H1 (cell line): ENCODE results near the gene CACNG5. TPM values are rescaled to one million over a fixed set of nuclear protein-coding genes. Genes with fewer than 3 reads are reported as not detected.

Experiments
- CTCF ChIA-PET: fragments of 300-600 bp; sonication (Branson Sonifier 250); formaldehyde crosslinking; loops from one replicate; lab custom pipeline; 2021; ENCODE audit not compliant: partially characterized antibody; lab: Charles Lee
- POLR2A ChIA-PET: fragments of 300-600 bp; sonication (Branson Sonifier 250); formaldehyde crosslinking; loops from one replicate; lab custom pipeline; 2021; ENCODE audit warnings: inconsistent platforms; ENCODE audit not compliant: partially characterized antibody; lab: Charles Lee
- DNase-seq, 2 experiments: peaks; one replicate each; pipeline versions ENCODE4 v3.0.0 to v3.0.0-alpha.2; 2010 to 2022; ENCODE audit warnings: low spot score in 2 of 2, low read depth in 1 of 2, mixed read lengths in 1 of 2
- FAIRE-seq: peaks from 2 replicates; lab custom pipeline; 2011; peaks lifted over from hg19 to GRCh38; lab: Jason Lieb, UNC
- H2AFZ ChIP-seq: 2 replicates; pipeline ENCODE4 v1.8.1; 2012; ENCODE audit warnings: low read length, inconsistent platforms
- H2AK5ac ChIP-seq: 2 replicates; pipeline ENCODE4 v1.6.1; 2013; ENCODE audit warnings: low read depth, low read length
- H2BK120ac ChIP-seq: replicated peaks from 2 replicates; pipeline ENCODE3; 2013; ENCODE audit warnings: low read depth, low read length, inconsistent platforms
- H2BK12ac ChIP-seq: 2 replicates; pipeline ENCODE4 v1.6.1; 2013; ENCODE audit warnings: low read depth, low read length
- H2BK15ac ChIP-seq: 2 replicates; pipeline ENCODE4 v1.6.1; 2013; ENCODE audit warnings: low read length
- H2BK20ac ChIP-seq: 2 replicates; pipeline ENCODE4 v1.6.1; 2013; ENCODE audit warnings: low read length
- H2BK5ac ChIP-seq: 2 replicates; pipeline ENCODE4 v1.6.1; 2013; ENCODE audit warnings: low read depth, low read length
- H3K14ac ChIP-seq: 2 replicates; pipeline ENCODE4 v1.6.1; 2013; ENCODE audit warnings: inconsistent platforms; ENCODE audit not compliant: insufficient read length
- H3K18ac ChIP-seq: 2 replicates; pipeline ENCODE4 v1.6.1; 2013; ENCODE audit warnings: low read length; ENCODE audit errors: extremely low read depth
- H3K23ac ChIP-seq: 2 replicates; pipeline ENCODE4 v1.6.1; 2013; ENCODE audit warnings: inconsistent platforms; ENCODE audit not compliant: insufficient read length
- H3K23me2 ChIP-seq: 2 replicates; pipeline ENCODE4 v1.6.1; 2013; ENCODE audit warnings: low read depth, low read length
- H3K27ac ChIP-seq: 2 replicates; pipeline ENCODE4 v1.6.1; 2011; ENCODE audit warnings: low read depth, low read length, inconsistent platforms
- H3K27me3 ChIP-seq, 4 experiments: replicated peaks in 1 of 4; 1 replicate in 1 of 4; 2 replicates in 3 of 4; pipeline versions ENCODE4 v1.6.1 to v1.8.1; 2011 to 2013; ENCODE audit warnings: low read length in 3 of 4, mild to moderate bottlenecking in 3 of 4, inconsistent platforms in 2 of 4, mixed read lengths in 2 of 4, moderate library complexity in 1 of 4; ENCODE audit not compliant: control insufficient read depth in 3 of 4, insufficient read depth in 3 of 4; ENCODE audit errors: extremely low read depth in 1 of 4
- H3K36me3 ChIP-seq, 4 experiments: 2 replicates each; pipeline versions ENCODE4 v1.6.1 to v1.8.1; 2011 to 2013; ENCODE audit warnings: mild to moderate bottlenecking in 4 of 4, low read length in 3 of 4, moderate library complexity in 2 of 4, control low read depth in 1 of 4, inconsistent platforms in 1 of 4; ENCODE audit not compliant: insufficient read depth in 4 of 4, control insufficient read depth in 2 of 4
- H3K4ac ChIP-seq: replicated peaks from 2 replicates; pipeline ENCODE3; 2013; ENCODE audit warnings: low read length, low read depth, mixed read lengths, inconsistent platforms; ENCODE audit not compliant: insufficient read length
- H3K4me1 ChIP-seq, 4 experiments: replicated peaks in 1 of 4; 1 replicate in 1 of 4; 2 replicates in 3 of 4; pipeline versions ENCODE4 v1.6.1 to v1.8.1; 2011 to 2013; ENCODE audit warnings: low read length in 3 of 4, inconsistent platforms in 2 of 4, mixed read lengths in 1 of 4; ENCODE audit not compliant: insufficient read depth in 4 of 4, control insufficient read depth in 3 of 4
- H3K4me2 ChIP-seq, 2 experiments: 2 replicates each; pipeline versions ENCODE4 v1.6.1 to v1.8.1; 2011 to 2013; ENCODE audit warnings: low read depth in 2 of 2, low read length in 2 of 2, control low read depth in 1 of 2, inconsistent platforms in 1 of 2, mild to moderate bottlenecking in 1 of 2; ENCODE audit not compliant: insufficient read depth in 1 of 2
- H3K4me3 ChIP-seq, 4 experiments: fragments of 200-600, 300-600 bp in 1 of 4; sonication (generic), shearing (Covaris generic), sonication (Bioruptor Twin) in 1 of 4; 2 replicates each; pipeline versions ENCODE4 v1.5.1 to v1.8.1; 2011 to 2016; ENCODE audit warnings: low read length in 4 of 4, low read depth in 3 of 4, control low read depth in 2 of 4, inconsistent platforms in 2 of 4, mild to moderate bottlenecking in 2 of 4, mixed read lengths in 1 of 4, moderate library complexity in 1 of 4; ENCODE audit not compliant: insufficient read depth in 2 of 4; ENCODE audit errors: extremely low read depth in 1 of 4
- H3K56ac ChIP-seq: replicated peaks from 2 replicates; pipeline ENCODE3; 2013; ENCODE audit warnings: low read depth, mild to moderate bottlenecking, mixed read lengths, low read length, inconsistent platforms; ENCODE audit not compliant: insufficient read length
- H3K79me1 ChIP-seq: 2 replicates; pipeline ENCODE4 v1.6.1; 2013; ENCODE audit warnings: low read depth, low read length, control low read depth
- H3K79me2 ChIP-seq, 2 experiments: 2 replicates each; pipeline versions ENCODE4 v1.6.1 to v1.8.1; 2012 to 2013; ENCODE audit warnings: low read length in 2 of 2, mild to moderate bottlenecking in 2 of 2, inconsistent platforms in 1 of 2; ENCODE audit not compliant: insufficient read depth in 2 of 2, control insufficient read depth in 1 of 2
- H3K9ac ChIP-seq, 4 experiments: replicated peaks in 1 of 4; 1 replicate in 1 of 4; 2 replicates in 3 of 4; pipeline versions ENCODE4 v1.6.1 to v1.8.1; 2011 to 2013; ENCODE audit warnings: low read depth in 3 of 4, low read length in 3 of 4, control low read depth in 2 of 4, mild to moderate bottlenecking in 2 of 4, moderate library complexity in 2 of 4, inconsistent platforms in 1 of 4; ENCODE audit errors: extremely low read depth in 1 of 4
- H3K9me3 ChIP-seq, 2 experiments: 2 replicates each; pipeline versions ENCODE4 v1.6.1 to v1.8.1; 2012 to 2013; ENCODE audit warnings: mild to moderate bottlenecking in 2 of 2, moderate library complexity in 2 of 2, control low read depth in 1 of 2, inconsistent platforms in 1 of 2, low read depth in 1 of 2, low read length in 1 of 2, mixed read lengths in 1 of 2; ENCODE audit not compliant: insufficient read depth in 2 of 2
- H4K20me1 ChIP-seq, 2 experiments: replicated peaks in 1 of 2; 2 replicates each; pipeline versions ENCODE3 to v1.8.1; 2011 to 2013; ENCODE audit warnings: inconsistent platforms in 2 of 2, low read length in 2 of 2, mild to moderate bottlenecking in 1 of 2; ENCODE audit not compliant: insufficient read depth in 2 of 2, control insufficient read depth in 1 of 2
- H4K5ac ChIP-seq: 2 replicates; pipeline ENCODE4 v1.6.1; 2013; ENCODE audit warnings: low read length, low read depth, mixed read lengths, inconsistent platforms; ENCODE audit not compliant: insufficient read length
- H4K8ac ChIP-seq: 2 replicates; pipeline ENCODE4 v1.8.0; 2013; ENCODE audit warnings: mild to moderate bottlenecking, moderate library complexity, low read length, inconsistent platforms; ENCODE audit not compliant: insufficient read depth; ENCODE audit errors: extremely low read depth
- H4K91ac ChIP-seq: replicated peaks from 2 replicates; pipeline ENCODE3; 2013; ENCODE audit warnings: low read length, mixed read lengths, inconsistent platforms; ENCODE audit not compliant: insufficient read length
- E2F6 ChIP-seq: IDR thresholded peaks from 2 replicates; pipeline ENCODE4 v1.6.1; 2012; ENCODE audit warnings: inconsistent platforms
- EP300 ChIP-seq, 2 experiments: IDR thresholded peaks; 1 replicate in 1 of 2; 2 replicates in 1 of 2; pipeline ENCODE4 v1.6.1; 2011 to 2012; ENCODE audit warnings: low read depth in 2 of 2, low read length in 2 of 2, mild to moderate bottlenecking in 2 of 2, borderline replicate concordance in 1 of 2, inconsistent platforms in 1 of 2, moderate library complexity in 1 of 2
- GTF2F1 ChIP-seq: IDR thresholded peaks from 2 replicates; pipeline ENCODE4 v1.6.1; 2012; ENCODE audit warnings: low read depth, low read length, improper control_type of control experiment, borderline replicate concordance
- POLR2A ChIP-seq, 2 experiments: IDR thresholded peaks; 1 replicate in 1 of 2; 2 replicates in 1 of 2; pipeline ENCODE4 v1.6.1; 2011; ENCODE audit warnings: low read depth in 2 of 2, low read length in 2 of 2, mild to moderate bottlenecking in 2 of 2; ENCODE audit errors: control extremely low read depth in 1 of 2
- TCF12 ChIP-seq: IDR thresholded peaks from 2 replicates; pipeline ENCODE4 v1.6.1; 2011; ENCODE audit warnings: low read depth, mild to moderate bottlenecking, low read length
- WGBS, 2 experiments: shearing (Covaris generic) in 1 of 2; methylation state at CpG; one replicate each; pipeline versions ENCODE4 v1.1.6 to v1.1.7; 2013 to 2015; ENCODE audit warnings: low lambda C conversion rate in 2 of 2, mixed read lengths in 2 of 2, inconsistent platforms in 1 of 2, low coverage in 1 of 2, missing lambda C conversion rate in 1 of 2; ENCODE audit not compliant: insufficient replicate concordance in 2 of 2, insufficient coverage in 1 of 2, insufficient read length in 1 of 2; ENCODE audit errors: extremely low coverage in 1 of 2, missing lambda C conversion rate in 1 of 2; 5-methylcytosine and 5-hydroxymethylcytosine counted together
- polyA plus RNA-seq, 7 experiments: library from polyadenylated mRNA; depleted of rRNA in 3 of 7; stranded (reverse) in 5 of 7; unstranded in 2 of 7; fragments of >200 nt in 5 of 7; fragments of 200-250 nt in 2 of 7; gene quantifications; 1 replicate in 5 of 7; 2 replicates in 1 of 7; 4 replicates in 1 of 7; pipeline versions ENCODE4 v1.2.1 to v1.2.3, GENCODE V29; 2011 to 2013; ENCODE audit warnings: missing spikeins in 2 of 7, mixed read lengths in 2 of 7
- total RNA-seq: library from RNA; stranded (reverse); fragmentation: NEBNext Ultra II Directional; extraction: Animal tissue kit (Norgen Biotek cat#: 25700); gene quantifications from 2 replicates; pipeline ENCODE4 v1.2.1, GENCODE V29; 2021

Gene CACNG5
- total and polyA plus RNA-seq, 2 of the 8 experiments (the other 6 are each of a cell fraction or from before 2014, with no cell fraction given) = 2.2 to 3.1 TPM

- H3K23me2 ChIP-seq = peaks cover 5% of the 10 kb centered on the region; the same call in 1 of the 2 replicates
- H2BK12ac ChIP-seq = peak overlapping the region; percentile 51; the same call in 1 of the 2 replicates
- POLR2A ChIA-PET = interaction anchor here (0.9 to 1.2 kb wide), 2 partner anchors 16 to 547 kb away, joined by 3 read pairs; partner anchors contain the start of gene PITPNC1
- H3K23ac ChIP-seq = no peak overlapping the region
- no peaks in the 10 kb centered on the region for H3K79me1 ChIP-seq
- no peak overlapping the region for H3K9ac ChIP-seq
- no peak overlapping the region for H3K4ac ChIP-seq
- no peak overlapping the region for H4K5ac ChIP-seq
- H3K27me3 ChIP-seq = peaks cover 0 to 7% (median 7%) of the 10 kb centered on the region in 4 experiments; a peak in 5 of 7 replicates
- no peaks in the 10 kb centered on the region for H4K20me1 ChIP-seq
- H4K8ac ChIP-seq = no peak overlapping the region
- H2BK5ac ChIP-seq = no peak overlapping the region
- no peak overlapping the region; a peak in 1 of 8 replicates for H3K4me3 ChIP-seq
- TF ChIP-seq EP300 (IDR thresholded peaks at IDR 0.05; ENCODE audit: borderline replicate concordance in 1 of 2, low read depth in 2 of 2, low read length in 2 of 2) (no peak), TCF12 (0 out of 2 replicates have a peak, but pooled peaks have one; percentile 50), E2F6 (no peak), GTF2F1 (no peak), POLR2A (IDR thresholded peaks at IDR 0.05; ENCODE audit: control extremely low read depth in 1 of 2, low read depth in 2 of 2, low read length in 2 of 2) (no peak)
- H3K56ac ChIP-seq = no peak overlapping the region
- H2AFZ ChIP-seq = no peak overlapping the region
- H3K14ac ChIP-seq = no peak overlapping the region
- H3K9me3 ChIP-seq = no peaks in the 10 kb centered on the region
- no peak overlapping the region for H3K27ac ChIP-seq
- H2BK15ac ChIP-seq = no peak overlapping the region
- no peak overlapping the region for H2BK20ac ChIP-seq
- H4K91ac ChIP-seq = no peak overlapping the region
- peak overlapping the region; percentile 37 to 39 for H3K4me2 ChIP-seq
- no peak overlapping the region; the same call in 1 of the 2 replicates for H3K18ac ChIP-seq
- H3K79me2 ChIP-seq = no peaks in the 10 kb centered on the region
- no peak overlapping the region for H2AK5ac ChIP-seq
- H3K36me3 ChIP-seq = no peaks in the 10 kb centered on the region
- CTCF ChIA-PET = interaction anchor here (0.7 to 1.6 kb wide), 9 partner anchors 9 to 213 kb away, joined by 3 to 8 read pairs (median 4); partner anchors contain the start of gene CACNG1
- FAIRE-seq = no peak
- 69% methylated on average over 4 of the region's 4 CpGs; no CpG with 5 or more reads in 1 of the 2 experiments for WGBS, 2 experiments
- DNase-seq = no peak
- H2BK120ac ChIP-seq = no peak overlapping the region
- H3K4me1 ChIP-seq = peaks cover 2 to 19% (median 9%) of the 10 kb centered on the region in 4 experiments
Observed at GRCh38 chr17:66830451-66830850, 4.5 kb upstream of the CACNG5 start.
